Measurements from ENCODE around the gene AQP11.
A peak's percentile ranks its signal among the peaks of the same experiment; 100 is the strongest.

AQP11 gene

GRCh38 chr11:77557553-77557952 lies 32.2 kb upstream of the AQP11 start:
- DNase-seq (ENCODE audit: extremely low read depth, low read depth): no peak
- H3K4me3 ChIP-seq (replicated peaks; ENCODE audit: low read depth, low read length): no peak overlapping the region
- TF ChIP-seq CTCF (IDR thresholded peaks at IDR 0.05; ENCODE audit: low read depth, low read length, missing control alignments): peak; percentile 30

DNA sequence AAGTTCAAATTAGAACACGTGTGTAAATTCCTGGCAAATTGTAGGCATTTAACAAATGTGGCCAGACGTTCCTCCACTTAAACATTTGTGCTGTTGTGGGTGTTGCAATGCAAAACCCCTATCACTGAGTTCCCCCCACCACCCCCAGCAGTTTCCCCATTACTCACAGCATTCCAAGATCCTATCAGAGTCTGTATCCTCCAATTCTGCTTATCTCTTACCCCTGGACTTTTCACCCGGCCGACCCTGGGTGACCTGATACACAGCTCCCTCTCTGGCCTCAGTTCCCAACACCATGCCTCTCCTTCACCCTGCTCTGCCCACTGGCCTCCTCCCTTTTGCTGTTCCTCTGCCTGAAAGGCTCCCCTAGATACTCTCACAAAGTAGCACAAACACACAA lies 31.4 kb upstream of the AQP11 start:
- TF ChIP-seq CTCF (IDR thresholded peaks at IDR 0.05; ENCODE audit: low read depth, low read length, missing control alignments): no peak
- no peak overlapping the region for H3K4me3 ChIP-seq (replicated peaks; ENCODE audit: low read depth, low read length)
- DNase-seq (ENCODE audit: extremely low read depth, low read depth): no peak

GRCh38 chr11:77559686-77560401 lies 29.9 kb upstream of the AQP11 start:
- peak; percentile 55 for DNase-seq (ENCODE audit: extremely low read depth, low read depth)
- no peak overlapping the region for H3K4me3 ChIP-seq (replicated peaks; ENCODE audit: low read depth, low read length)
- no peak for TF ChIP-seq CTCF (IDR thresholded peaks at IDR 0.05; ENCODE audit: low read depth, low read length, missing control alignments)

DNA sequence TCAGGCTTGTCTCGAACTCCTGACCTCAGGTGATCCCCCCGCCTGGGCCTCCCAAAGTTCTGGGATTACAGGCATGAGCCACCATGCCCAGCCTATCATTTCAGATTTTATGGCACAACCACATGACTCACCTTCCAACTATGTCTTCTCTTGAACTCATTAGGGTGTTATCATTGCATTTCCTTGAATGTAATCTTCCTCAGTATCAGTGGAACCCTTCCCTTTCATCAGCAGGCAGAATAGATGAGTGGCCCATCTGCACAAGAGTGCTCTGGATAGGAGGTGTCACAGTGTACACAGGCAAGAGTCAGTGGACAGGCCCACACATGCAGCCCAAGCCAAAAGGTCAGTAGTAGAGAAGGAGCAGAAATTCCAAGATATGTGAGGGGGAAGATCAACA lies 29.1 kb upstream of the AQP11 start:
- peak; percentile 31 for DNase-seq (ENCODE audit: extremely low read depth, low read depth)
- no peak for TF ChIP-seq CTCF (IDR thresholded peaks at IDR 0.05; ENCODE audit: low read depth, low read length, missing control alignments)
- no peak overlapping the region for H3K4me3 ChIP-seq (replicated peaks; ENCODE audit: low read depth, low read length)

GRCh38 chr11:77561257-77561656 lies 28.5 kb upstream of the AQP11 start:
- no peak overlapping the region for H3K4me3 ChIP-seq (replicated peaks; ENCODE audit: low read depth, low read length)
- TF ChIP-seq CTCF (IDR thresholded peaks at IDR 0.05; ENCODE audit: low read depth, low read length, missing control alignments): no peak

GRCh38 chr11:77568306-77568705 lies 21.4 kb upstream of the AQP11 start:
- TF ChIP-seq CTCF (IDR thresholded peaks at IDR 0.05; ENCODE audit: low read depth, low read length, missing control alignments): no peak
- H3K4me3 ChIP-seq (replicated peaks; ENCODE audit: low read depth, low read length): no peak overlapping the region
- no peak for DNase-seq (ENCODE audit: extremely low read depth, low read depth)

More at GRCh38 chr11:77561257-77561656, 28.5 kb upstream of the AQP11 start:
- no peak for DNase-seq (ENCODE audit: extremely low read depth, low read depth)
